Keratinocyte (primary cell): ENCODE measurements around the gene SCAANT1.

Experiments
- CTCF ChIP-seq, 3 experiments: IDR thresholded peaks in 1 of 3; conservative IDR thresholded peaks in 1 of 3; optimal IDR thresholded peaks in 1 of 3; 2 replicates in 2 of 3; 3 replicates in 1 of 3; pipeline versions ENCODE3 to v1.5.1; 2011; ENCODE audit warnings: low read length in 3 of 3, mild to moderate bottlenecking in 3 of 3, moderate library complexity in 2 of 3, control low read depth in 1 of 3, inconsistent platforms in 1 of 3; ENCODE audit not compliant: insufficient read depth in 2 of 3; ENCODE audit errors: extremely low read depth in 1 of 3
- EZH2 ChIP-seq: IDR thresholded peaks from one replicate; pipeline ENCODE4 v1.6.1; 2012; ENCODE audit warnings: inconsistent platforms, mild to moderate bottlenecking, low read length, moderate library complexity

- TF ChIP-seq CTCF (optimal IDR thresholded peaks at IDR 0.05 in 1 of 3, IDR thresholded peaks at IDR 0.05 in 1 of 3, conservative IDR thresholded peaks at IDR 0.05 in 1 of 3; ENCODE audit: extremely low read depth in 1 of 3, insufficient read depth in 2 of 3, low read length in 3 of 3) (no peak), EZH2 (no peak)
Measured at GRCh38 chr3:63949005-63949404, 36.8 kb upstream of the SCAANT1 start.
